Peyer's patch (tissue), 4 donors: ENCODE measurements around the gene MTHFSD. TPM values are rescaled to one million over a fixed set of nuclear protein-coding genes. Genes with fewer than 3 reads are reported as not detected.
A peak's percentile ranks its signal among the peaks of the same experiment; 100 is the strongest.

ENCODE experiments used
- DNase-seq, 3 donors: peaks; one replicate each; pipeline ENCODE4 v3.0.0-alpha.2; 2017 to 2019
- H3K27ac ChIP-seq, 4 donors: fragments of 200-600 bp; sonication (generic); one replicate each; pipeline ENCODE4 v1.5.1; 2016 to 2019
- H3K27me3 ChIP-seq, 2 donors: fragments of 200-600 bp; sonication (generic); one replicate each; pipeline ENCODE4 v1.5.1; 2019
- H3K36me3 ChIP-seq, 3 donors: fragments of 200-600 bp; sonication (generic); one replicate each; pipeline ENCODE4 v1.5.1; 2016 to 2019
- H3K4me1 ChIP-seq, 4 donors: fragments of 200-600 bp; sonication (generic); one replicate each; pipeline ENCODE4 v1.5.1; 2016 to 2019
- H3K4me3 ChIP-seq, 4 donors: fragments of 200-600 bp; sonication (generic); 1 replicate in 3 of 4; 2 replicates in 1 of 4; pipeline ENCODE4 v1.5.1; 2016 to 2019; ENCODE audit warnings: mild to moderate bottlenecking in 1 of 4
- H3K9me3 ChIP-seq, 4 donors: fragments of 200-600 bp; sonication (generic); one replicate each; pipeline ENCODE4 v1.5.1; 2016 to 2019; ENCODE audit warnings: mild to moderate bottlenecking in 1 of 4
- POLR2A ChIP-seq, 2 donors: fragments of 450-650 bp; IDR thresholded peaks; one replicate each; pipeline ENCODE4 v1.5.1; 2017; ENCODE audit warnings: antibody characterized with exemption in 2 of 2, mild to moderate bottlenecking in 2 of 2, moderate library complexity in 2 of 2
- total RNA-seq, 4 donors: library from RNA; depleted of rRNA; stranded (reverse); fragments of >200 nt; gene quantifications; one replicate each; pipeline ENCODE4 v1.1.0, GENCODE V29; 2016
- TF ChIP-seq, protein P1 (sequence below), 6 experiments: fragments of 450-650 bp in 4 of 6; fragments of 200-600 bp in 2 of 6; sonication (generic) in 1 of 6; IDR thresholded peaks; one replicate each; pipeline ENCODE4 v1.5.1; 2017 to 2019; ENCODE audit warnings: antibody characterized with exemption in 6 of 6, mild to moderate bottlenecking in 3 of 6, moderate library complexity in 1 of 6

MTHFSD gene
- total RNA-seq, 4 donors from 2014 or later = 18.2 to 35.4 (median 21.9) TPM

- H3K9me3 ChIP-seq = no peaks in the 10 kb centered on the region
- no peak for TF ChIP-seq POLR2A (IDR thresholded peaks at IDR 0.05)
- TF ChIP-seq, protein P1, sequence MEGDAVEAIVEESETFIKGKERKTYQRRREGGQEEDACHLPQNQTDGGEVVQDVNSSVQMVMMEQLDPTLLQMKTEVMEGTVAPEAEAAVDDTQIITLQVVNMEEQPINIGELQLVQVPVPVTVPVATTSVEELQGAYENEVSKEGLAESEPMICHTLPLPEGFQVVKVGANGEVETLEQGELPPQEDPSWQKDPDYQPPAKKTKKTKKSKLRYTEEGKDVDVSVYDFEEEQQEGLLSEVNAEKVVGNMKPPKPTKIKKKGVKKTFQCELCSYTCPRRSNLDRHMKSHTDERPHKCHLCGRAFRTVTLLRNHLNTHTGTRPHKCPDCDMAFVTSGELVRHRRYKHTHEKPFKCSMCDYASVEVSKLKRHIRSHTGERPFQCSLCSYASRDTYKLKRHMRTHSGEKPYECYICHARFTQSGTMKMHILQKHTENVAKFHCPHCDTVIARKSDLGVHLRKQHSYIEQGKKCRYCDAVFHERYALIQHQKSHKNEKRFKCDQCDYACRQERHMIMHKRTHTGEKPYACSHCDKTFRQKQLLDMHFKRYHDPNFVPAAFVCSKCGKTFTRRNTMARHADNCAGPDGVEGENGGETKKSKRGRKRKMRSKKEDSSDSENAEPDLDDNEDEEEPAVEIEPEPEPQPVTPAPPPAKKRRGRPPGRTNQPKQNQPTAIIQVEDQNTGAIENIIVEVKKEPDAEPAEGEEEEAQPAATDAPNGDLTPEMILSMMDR (IDR thresholded peaks at IDR 0.05) = no peak
- no peak overlapping the region for H3K4me3 ChIP-seq
- no peak for DNase-seq
- no peaks in the 10 kb centered on the region for H3K36me3 ChIP-seq
- H3K27me3 ChIP-seq = peaks cover 0 to 58% of the 10 kb centered on the region in 2 donors
- peaks cover 0 to 11% (median 4%) of the 10 kb centered on the region in 4 donors for H3K4me1 ChIP-seq
- H3K27ac ChIP-seq = no peak overlapping the region
These were observed 14.8 kb upstream of the MTHFSD start for GRCh38 chr16:86569701-86570447.

DNA sequence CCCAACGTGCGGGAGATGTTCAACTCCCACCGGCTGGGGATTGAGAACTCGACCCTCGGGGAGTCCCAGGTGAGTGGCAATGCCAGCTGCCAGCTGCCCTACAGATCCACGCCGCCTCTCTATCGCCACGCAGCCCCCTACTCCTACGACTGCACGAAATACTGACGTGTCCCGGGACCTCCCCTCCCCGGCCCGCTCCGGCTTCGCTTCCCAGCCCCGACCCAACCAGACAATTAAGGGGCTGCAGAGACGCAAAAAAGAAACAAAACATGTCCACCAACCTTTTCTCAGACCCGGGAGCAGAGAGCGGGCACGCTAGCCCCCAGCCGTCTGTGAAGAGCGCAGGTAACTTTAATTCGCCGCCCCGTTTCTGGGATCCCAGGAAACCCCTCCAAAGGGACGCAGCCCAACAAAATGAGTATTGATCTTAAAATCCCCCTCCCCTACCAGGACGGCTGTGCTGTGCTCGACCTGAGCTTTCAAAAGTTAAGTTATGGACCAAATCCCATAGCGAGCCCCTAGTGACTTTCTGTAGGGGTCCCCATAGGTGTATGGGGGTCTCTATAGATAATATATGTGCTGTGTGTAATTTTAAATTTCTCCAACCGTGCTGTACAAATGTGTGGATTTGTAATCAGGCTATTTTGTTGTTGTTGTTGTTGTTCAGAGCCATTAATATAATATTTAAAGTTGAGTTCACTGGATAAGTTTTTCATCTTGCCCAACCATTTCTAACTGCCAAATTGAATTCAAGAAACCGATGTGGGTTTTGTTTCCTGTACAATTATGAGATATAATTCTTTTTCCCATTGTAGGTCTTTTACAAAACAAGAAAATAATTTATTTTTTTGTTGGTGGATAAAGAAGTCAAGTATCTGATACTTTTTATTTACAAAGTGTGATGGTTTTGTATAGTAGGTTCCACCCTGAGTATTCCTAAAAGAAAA is 13.9 kb upstream of the MTHFSD start:
- no peak for DNase-seq
- H3K4me3 ChIP-seq = peak overlapping the region in 1 of 4 donors; percentile 2
- TF ChIP-seq, protein P1 (IDR thresholded peaks at IDR 0.05) = no peak
- TF ChIP-seq POLR2A (IDR thresholded peaks at IDR 0.05) = no peak
- no peaks in the 10 kb centered on the region for H3K36me3 ChIP-seq
- no peak overlapping the region for H3K27ac ChIP-seq
- H3K4me1 ChIP-seq = peaks cover 0 to 15% (median 6%) of the 10 kb centered on the region in 4 donors
- peaks cover 0 to 67% of the 10 kb centered on the region in 2 donors for H3K27me3 ChIP-seq
- H3K9me3 ChIP-seq = no peaks in the 10 kb centered on the region

DNA sequence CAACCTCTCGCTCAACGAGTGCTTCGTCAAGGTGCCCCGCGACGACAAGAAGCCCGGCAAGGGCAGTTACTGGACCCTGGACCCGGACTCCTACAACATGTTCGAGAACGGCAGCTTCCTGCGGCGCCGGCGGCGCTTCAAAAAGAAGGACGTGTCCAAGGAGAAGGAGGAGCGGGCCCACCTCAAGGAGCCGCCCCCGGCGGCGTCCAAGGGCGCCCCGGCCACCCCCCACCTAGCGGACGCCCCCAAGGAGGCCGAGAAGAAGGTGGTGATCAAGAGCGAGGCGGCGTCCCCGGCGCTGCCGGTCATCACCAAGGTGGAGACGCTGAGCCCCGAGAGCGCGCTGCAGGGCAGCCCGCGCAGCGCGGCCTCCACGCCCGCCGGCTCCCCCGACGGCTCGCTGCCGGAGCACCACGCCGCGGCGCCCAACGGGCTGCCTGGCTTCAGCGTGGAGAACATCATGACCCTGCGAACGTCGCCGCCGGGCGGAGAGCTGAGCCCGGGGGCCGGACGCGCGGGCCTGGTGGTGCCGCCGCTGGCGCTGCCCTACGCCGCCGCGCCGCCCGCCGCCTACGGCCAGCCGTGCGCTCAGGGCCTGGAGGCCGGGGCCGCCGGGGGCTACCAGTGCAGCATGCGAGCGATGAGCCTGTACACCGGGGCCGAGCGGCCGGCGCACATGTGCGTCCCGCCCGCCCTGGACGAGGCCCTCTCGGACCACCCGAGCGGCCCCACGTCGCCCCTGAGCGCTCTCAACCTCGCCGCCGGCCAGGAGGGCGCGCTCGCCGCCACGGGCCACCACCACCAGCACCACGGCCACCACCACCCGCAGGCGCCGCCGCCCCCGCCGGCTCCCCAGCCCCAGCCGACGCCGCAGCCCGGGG is 12.9 kb upstream of the MTHFSD start:
- no peak for DNase-seq
- TF ChIP-seq, protein P1 (IDR thresholded peaks at IDR 0.05) = no peak
- no peak for TF ChIP-seq POLR2A (IDR thresholded peaks at IDR 0.05)

GRCh38 chr16:86566966-86567700 is 12.1 kb upstream of the MTHFSD start:
- Histone ChIP-seq H3K27me3 (peaks cover 0 to 66% of the 10 kb centered on the region in 2 donors), H3K4me3 (peak overlapping the region in 3 of 4 donors; percentile 18 to 42 (median 40)), H3K4me1 (peaks cover 0 to 22% (median 10%) of the 10 kb centered on the region in 4 donors), H3K9me3 (no peaks in the 10 kb centered on the region), H3K27ac (peak overlapping the region in 2 of 4 donors; percentile 35 to 48), H3K36me3 (no peaks in the 10 kb centered on the region)
- DNase-seq = no peak
- TF ChIP-seq, protein P1 (IDR thresholded peaks at IDR 0.05) = no peak
- TF ChIP-seq POLR2A (IDR thresholded peaks at IDR 0.05) = no peak

More for the DNA sequence above, 12.9 kb upstream of the MTHFSD start:
- H3K9me3 ChIP-seq = no peaks in the 10 kb centered on the region
- peak overlapping the region in 2 of 4 donors; percentile 19 to 40 for H3K4me3 ChIP-seq
- H3K27ac ChIP-seq = peak overlapping the region in 2 of 4 donors; percentile 35 to 48
- H3K27me3 ChIP-seq = peaks cover 0 to 67% of the 10 kb centered on the region in 2 donors
- H3K36me3 ChIP-seq = no peaks in the 10 kb centered on the region
- H3K4me1 ChIP-seq = peaks cover 0 to 22% (median 10%) of the 10 kb centered on the region in 4 donors
